Keratinocyte (primary cell): ENCODE results near the gene KIF25. TPM values are rescaled to one million over a fixed set of nuclear protein-coding genes. Genes with fewer than 3 reads are reported as not detected.

ENCODE experiments used
- DNase-seq: peaks from one replicate; pipeline ENCODE4 v3.0.0-alpha.2; 2011; ENCODE audit warnings: low read depth, missing footprints, low spot score
- FAIRE-seq: peaks from 2 replicates; lab custom pipeline; 2011; peaks lifted over from hg19 to GRCh38; lab: Jason Lieb, UNC
- H2AFZ ChIP-seq: 2 replicates; pipeline ENCODE4 v1.6.0; 2012; ENCODE audit warnings: low read length, control low read depth, inconsistent platforms; ENCODE audit not compliant: control insufficient read depth
- H3K27ac ChIP-seq: 2 replicates; pipeline ENCODE4 v1.5.1; 2011; ENCODE audit warnings: low read length; ENCODE audit not compliant: control insufficient read depth, insufficient read depth
- H3K27me3 ChIP-seq: 3 replicates; pipeline ENCODE4 v1.6.0; 2011; ENCODE audit warnings: low read length; ENCODE audit not compliant: control insufficient read depth, insufficient read depth; ENCODE audit errors: extremely low read depth
- H3K36me3 ChIP-seq, 2 experiments: 2 replicates in 1 of 2; 3 replicates in 1 of 2; pipeline ENCODE4 v1.5.1; 2011; ENCODE audit warnings: low read length in 2 of 2, mild to moderate bottlenecking in 1 of 2; ENCODE audit not compliant: control insufficient read depth in 2 of 2, insufficient read depth in 2 of 2; ENCODE audit errors: extremely low read depth in 1 of 2
- H3K4me1 ChIP-seq: 3 replicates; pipeline ENCODE4 v1.5.1; 2011; ENCODE audit warnings: low read length; ENCODE audit not compliant: control insufficient read depth, insufficient read depth; ENCODE audit errors: extremely low read depth
- H3K4me2 ChIP-seq: 3 replicates; pipeline ENCODE4 v1.6.0; 2011; ENCODE audit warnings: low read depth, low read length; ENCODE audit not compliant: control insufficient read depth, insufficient read depth; ENCODE audit errors: extremely low read depth
- H3K4me3 ChIP-seq, 3 experiments: fragments of 200-600 bp in 1 of 3; sonication (generic) in 1 of 3; 2 replicates in 2 of 3; 3 replicates in 1 of 3; pipeline ENCODE4 v1.5.1; 2011 to 2016; ENCODE audit warnings: low read length in 3 of 3, mild to moderate bottlenecking in 3 of 3, control low read depth in 2 of 3, inconsistent platforms in 1 of 3, low read depth in 1 of 3, mixed read lengths in 1 of 3, mixed run types in 1 of 3, moderate library complexity in 1 of 3; ENCODE audit not compliant: control insufficient read depth in 2 of 3, insufficient read depth in 2 of 3; ENCODE audit errors: extremely low read depth in 1 of 3
- H3K79me2 ChIP-seq: 2 replicates; pipeline ENCODE4 v1.6.0; 2012; ENCODE audit warnings: low read length; ENCODE audit not compliant: control insufficient read depth, insufficient read depth
- H3K9ac ChIP-seq: 3 replicates; pipeline ENCODE4 v1.6.0; 2011; ENCODE audit warnings: low read length; ENCODE audit not compliant: control insufficient read depth, insufficient read depth; ENCODE audit errors: extremely low read depth
- H3K9me1 ChIP-seq: 3 replicates; pipeline ENCODE4 v1.6.0; 2011; ENCODE audit warnings: low read length; ENCODE audit not compliant: control insufficient read depth, insufficient read depth; ENCODE audit errors: extremely low read depth
- H3K9me3 ChIP-seq: 2 replicates; pipeline ENCODE4 v1.5.1; 2012; ENCODE audit warnings: low read depth, low read length; ENCODE audit not compliant: control insufficient read depth
- H4K20me1 ChIP-seq: 3 replicates; pipeline ENCODE4 v1.6.0; 2011; ENCODE audit warnings: low read length; ENCODE audit not compliant: control insufficient read depth, insufficient read depth; ENCODE audit errors: extremely low read depth
- EZH2 ChIP-seq: IDR thresholded peaks from one replicate; pipeline ENCODE4 v1.6.1; 2012; ENCODE audit warnings: inconsistent platforms, mild to moderate bottlenecking, low read length, moderate library complexity
- dilution Hi-C: fragments of 300-500 bp; cut with MboI; formaldehyde crosslinking; loops from one replicate; pipeline ENCODE4 v1.7.0; 2020; ENCODE audit warnings: low sequenced_read_pairs; ENCODE audit not compliant: extremely low pct_ligation_motif_present
- polyA plus RNA-seq, 5 experiments: library from polyadenylated mRNA; depleted of rRNA in 3 of 5; stranded (reverse) in 3 of 5; stranded (forward) in 1 of 5; unstranded in 1 of 5; fragments of >200 nt; gene quantifications; 1 replicate in 1 of 5; 2 replicates in 3 of 5; 3 replicates in 1 of 5; pipeline versions ENCODE4 v1.2.1 to v1.2.3, GENCODE V29; 2011 to 2012; ENCODE audit warnings: missing spikeins in 2 of 5, low read depth in 1 of 5, low replicate concordance in 1 of 5
- TF ChIP-seq, protein P1 (sequence below), 3 experiments: IDR thresholded peaks in 1 of 3; conservative IDR thresholded peaks in 1 of 3; optimal IDR thresholded peaks in 1 of 3; 2 replicates in 2 of 3; 3 replicates in 1 of 3; pipeline versions ENCODE3 to v1.5.1; 2011; ENCODE audit warnings: low read length in 3 of 3, mild to moderate bottlenecking in 3 of 3, moderate library complexity in 2 of 3, control low read depth in 1 of 3, inconsistent platforms in 1 of 3; ENCODE audit not compliant: insufficient read depth in 2 of 3; ENCODE audit errors: extremely low read depth in 1 of 3

The KIF25 gene
- polyA plus RNA-seq, 1 donor (not counting 4 experiments of a cell fraction or from before 2014, with no cell fraction given), result not detected

DNA sequence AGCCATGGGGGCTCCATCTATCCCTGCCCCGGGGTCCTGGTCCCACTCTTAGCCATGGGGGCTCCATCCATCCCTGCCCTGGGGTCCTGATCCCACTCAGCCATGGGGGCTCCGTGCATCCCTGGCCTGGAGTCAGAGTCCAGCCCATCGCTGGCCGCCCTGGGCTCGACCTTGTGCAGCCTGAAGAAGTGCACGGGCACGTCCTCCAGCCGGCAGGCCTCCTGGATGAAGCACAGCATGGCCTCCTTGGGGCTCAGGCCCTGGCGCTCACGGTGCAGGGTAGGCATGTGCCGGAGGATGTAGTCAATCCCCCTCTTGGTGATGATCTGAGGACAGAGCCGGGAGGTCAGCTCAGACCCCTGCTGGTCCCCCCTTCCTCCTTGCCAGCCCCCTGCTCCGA, 66.0 kb downstream of the KIF25 start:
- H3K4me1 ChIP-seq, result no peaks in the 10 kb centered on the region
- FAIRE-seq (no peak), DNase-seq (no peak)
- no peak overlapping the region for H3K27ac ChIP-seq
- no peak overlapping the region for H3K4me2 ChIP-seq
- no peaks in the 10 kb centered on the region for H3K9me3 ChIP-seq
- no peak overlapping the region for H3K9ac ChIP-seq
- no peak overlapping the region for H2AFZ ChIP-seq
- TF ChIP-seq, protein P1, sequence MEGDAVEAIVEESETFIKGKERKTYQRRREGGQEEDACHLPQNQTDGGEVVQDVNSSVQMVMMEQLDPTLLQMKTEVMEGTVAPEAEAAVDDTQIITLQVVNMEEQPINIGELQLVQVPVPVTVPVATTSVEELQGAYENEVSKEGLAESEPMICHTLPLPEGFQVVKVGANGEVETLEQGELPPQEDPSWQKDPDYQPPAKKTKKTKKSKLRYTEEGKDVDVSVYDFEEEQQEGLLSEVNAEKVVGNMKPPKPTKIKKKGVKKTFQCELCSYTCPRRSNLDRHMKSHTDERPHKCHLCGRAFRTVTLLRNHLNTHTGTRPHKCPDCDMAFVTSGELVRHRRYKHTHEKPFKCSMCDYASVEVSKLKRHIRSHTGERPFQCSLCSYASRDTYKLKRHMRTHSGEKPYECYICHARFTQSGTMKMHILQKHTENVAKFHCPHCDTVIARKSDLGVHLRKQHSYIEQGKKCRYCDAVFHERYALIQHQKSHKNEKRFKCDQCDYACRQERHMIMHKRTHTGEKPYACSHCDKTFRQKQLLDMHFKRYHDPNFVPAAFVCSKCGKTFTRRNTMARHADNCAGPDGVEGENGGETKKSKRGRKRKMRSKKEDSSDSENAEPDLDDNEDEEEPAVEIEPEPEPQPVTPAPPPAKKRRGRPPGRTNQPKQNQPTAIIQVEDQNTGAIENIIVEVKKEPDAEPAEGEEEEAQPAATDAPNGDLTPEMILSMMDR (optimal IDR thresholded peaks at IDR 0.05 in 1 of 3, IDR thresholded peaks at IDR 0.05 in 1 of 3, conservative IDR thresholded peaks at IDR 0.05 in 1 of 3; ENCODE audit: extremely low read depth in 1 of 3, insufficient read depth in 2 of 3, low read length in 3 of 3), result no peak
- no peak for TF ChIP-seq EZH2
- dilution Hi-C loops, result no loop called here
- no peaks in the 10 kb centered on the region for H3K27me3 ChIP-seq
- no peaks in the 10 kb centered on the region for H3K36me3 ChIP-seq
- no peaks in the 10 kb centered on the region for H4K20me1 ChIP-seq
- no peak overlapping the region for H3K4me3 ChIP-seq
- no peaks in the 10 kb centered on the region for H3K9me1 ChIP-seq
- no peaks in the 10 kb centered on the region for H3K79me2 ChIP-seq

DNA sequence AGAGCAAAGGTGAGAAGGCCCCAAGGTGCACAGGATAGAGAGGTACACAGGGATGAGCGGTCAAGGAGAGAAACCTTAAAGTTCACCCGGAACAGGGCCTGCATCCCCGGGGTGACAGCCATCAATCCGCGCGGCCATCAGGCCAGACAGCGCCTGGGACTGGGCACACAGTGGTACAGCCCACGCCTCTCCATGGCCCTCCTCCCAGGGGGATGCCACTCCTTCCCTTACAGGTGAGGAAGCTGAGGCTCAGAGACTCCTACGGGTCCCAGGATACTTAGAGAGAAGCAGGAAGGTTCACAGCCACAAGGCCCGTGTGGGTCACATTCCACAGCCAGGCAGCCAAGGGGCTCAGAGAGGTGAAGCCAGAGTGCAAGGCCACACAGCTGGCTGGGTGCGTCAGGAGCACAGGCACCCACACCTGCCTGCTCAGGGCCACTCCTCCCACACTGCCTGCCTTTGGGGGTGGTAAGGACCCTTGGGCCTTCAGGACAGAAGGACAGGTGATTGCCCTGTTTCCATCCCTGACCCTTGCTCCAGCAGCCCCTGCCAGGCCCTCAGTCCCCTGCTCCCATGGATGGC, 66.8 kb downstream of the KIF25 start:
- Histone ChIP-seq H3K4me2 (no peak overlapping the region), H4K20me1 (no peaks in the 10 kb centered on the region), H3K79me2 (no peaks in the 10 kb centered on the region), H3K9ac (no peak overlapping the region), H3K4me3 (no peak overlapping the region), H3K27ac (no peak overlapping the region), H3K36me3 (no peaks in the 10 kb centered on the region), H3K9me1 (no peaks in the 10 kb centered on the region), H3K27me3 (no peaks in the 10 kb centered on the region), H2AFZ (no peak overlapping the region), H3K4me1 (no peaks in the 10 kb centered on the region), H3K9me3 (no peaks in the 10 kb centered on the region)
- TF ChIP-seq EZH2, result no peak
- DNase-seq (no peak), FAIRE-seq (no peak)
- dilution Hi-C loops, result no loop called here
